Esophagus muscularis mucosa (tissue), 4 donors: ENCODE measurements around the gene RRBP1. TPM values are rescaled to one million over a fixed set of nuclear protein-coding genes. Genes with fewer than 3 reads are reported as not detected.

Experiments
- DNase-seq: peaks from one replicate; pipeline ENCODE4 v3.0.0-alpha.2; 2017; ENCODE audit errors: extremely low spot score
- H3K27ac ChIP-seq, 4 donors: fragments of 200-600 bp; sonication (generic); replicated peaks in 1 of 4; 1 replicate in 3 of 4; 2 replicates in 1 of 4; pipeline ENCODE4 v1.5.1; 2016 to 2019; ENCODE audit warnings: mild to moderate bottlenecking in 1 of 4
- H3K27me3 ChIP-seq, 4 donors: fragments of 200-600 bp; sonication (generic); one replicate each; pipeline versions ENCODE4 v1.5.1 to v1.6.0; 2016 to 2019
- H3K36me3 ChIP-seq, 4 donors: fragments of 200-600 bp; sonication (generic); one replicate each; pipeline ENCODE4 v1.5.1; 2016 to 2019
- H3K4me1 ChIP-seq, 4 donors: fragments of 200-600 bp; sonication (generic); one replicate each; pipeline ENCODE4 v1.5.1; 2016 to 2019
- H3K4me3 ChIP-seq, 4 donors: fragments of 200-600 bp; sonication (generic); 1 replicate in 2 of 4; 2 replicates in 2 of 4; pipeline ENCODE4 v1.5.1; 2016 to 2019; ENCODE audit warnings: mild to moderate bottlenecking in 4 of 4, moderate library complexity in 1 of 4
- H3K9me3 ChIP-seq, 4 donors: fragments of 200-600 bp; sonication (generic); 1 replicate in 3 of 4; 2 replicates in 1 of 4; pipeline ENCODE4 v1.5.1; 2016 to 2019
- CTCF ChIP-seq, 3 experiments: fragments of 200-600 bp in 2 of 3; fragments of 450-650 bp in 1 of 3; sonication (generic) in 2 of 3; IDR thresholded peaks; one replicate each; pipeline ENCODE4 v1.5.1; 2017 to 2019; ENCODE audit warnings: antibody characterized with exemption in 3 of 3, mild to moderate bottlenecking in 2 of 3, moderate library complexity in 1 of 3
- EP300 ChIP-seq: sonication (generic); formaldehyde crosslinking; IDR thresholded peaks from one replicate; pipeline ENCODE4 v1.6.1; 2017; ENCODE audit warnings: antibody characterized with exemption
- POLR2A ChIP-seq: fragments of 450-650 bp; IDR thresholded peaks from one replicate; pipeline ENCODE4 v1.6.1; 2017; ENCODE audit warnings: antibody characterized with exemption, moderate library complexity, mild to moderate bottlenecking, low read depth
- POLR2AphosphoS5 ChIP-seq, 2 donors: sonication (generic); formaldehyde crosslinking; IDR thresholded peaks; one replicate each; pipeline ENCODE4 v1.6.1; 2017; ENCODE audit warnings: antibody characterized with exemption in 2 of 2
- WGBS: methylation state at CpG from one replicate; pipeline ENCODE4 v1.1.5; 2018; 5-methylcytosine and 5-hydroxymethylcytosine counted together
- intact Hi-C: fragments of 100-400 bp; cut with DNase I; formaldehyde crosslinking; loops from one replicate; pipeline ENCODE4 v1.15.1; 2023
- total RNA-seq, 4 donors: library from RNA; depleted of rRNA; stranded (reverse); fragments of >200 nt; gene quantifications; one replicate each; pipeline versions ENCODE4 v1.1.0 to v1.2.1, GENCODE V29; 2016

RRBP1 gene
- total RNA-seq, 4 donors from 2014 or later = 61.5 to 86.6 (median 65.4) TPM

GRCh38 chr20:17622851-17623508 is 59.1 kb downstream of the RRBP1 start:
- DNase-seq = no peak
- intact Hi-C loops = loop anchor here (5.0 kb wide), 1 partner anchor 101 kb away; no protein-coding TSS in a partner anchor
- H3K4me1 ChIP-seq = peaks cover 0 to 20% (median 16%) of the 10 kb centered on the region in 4 donors
- H3K36me3 ChIP-seq = peaks cover 64 to 100% (median 96%) of the 10 kb centered on the region in 4 donors
- no peaks in the 10 kb centered on the region for H3K9me3 ChIP-seq
- H3K27me3 ChIP-seq = no peaks in the 10 kb centered on the region
- H3K4me3 ChIP-seq = no peak overlapping the region
- 100% methylated on average over 1 of the region's 9 CpGs for WGBS
- TF ChIP-seq EP300 (no peak), POLR2AphosphoS5 (IDR thresholded peaks at IDR 0.05) (no peak), POLR2A (no peak), CTCF (IDR thresholded peaks at IDR 0.05) (no peak)
- H3K27ac ChIP-seq = no peak overlapping the region

DNA sequence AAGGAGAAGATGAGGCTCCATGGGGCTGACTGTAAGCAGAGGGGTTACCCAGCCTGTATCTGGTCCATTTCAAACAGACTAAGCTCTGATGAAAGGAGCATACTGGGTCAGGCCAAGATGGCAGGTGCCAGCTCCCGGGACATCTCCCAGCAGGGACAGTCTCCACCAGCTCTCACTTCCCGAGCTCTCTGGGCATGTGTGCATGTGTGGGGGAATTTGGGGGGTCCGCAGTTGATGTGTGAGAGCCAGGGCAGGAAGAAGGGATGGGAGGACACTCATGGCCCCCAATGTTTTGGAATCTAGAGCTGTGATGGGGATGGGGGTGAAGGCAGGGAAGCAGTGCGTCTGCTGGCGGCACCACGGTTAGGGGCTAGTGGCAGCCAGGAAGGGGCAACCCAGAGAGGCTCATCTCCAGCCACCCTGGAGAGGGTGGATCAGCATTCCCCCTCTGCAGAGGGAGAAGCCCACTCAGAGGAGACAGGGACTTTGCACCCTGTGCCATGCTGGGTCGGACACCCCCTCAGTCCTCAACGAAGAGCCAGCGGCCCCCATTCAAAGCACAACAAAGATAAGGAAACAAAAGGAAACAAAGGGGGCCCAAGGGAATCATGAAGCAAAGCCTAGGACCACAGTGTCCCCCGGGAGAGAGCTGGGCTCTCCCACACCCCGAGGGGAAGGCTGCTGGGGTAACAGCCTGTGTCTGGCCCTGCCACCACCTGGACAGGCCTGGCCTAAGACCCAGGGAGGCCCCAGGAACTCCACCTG is 59.8 kb downstream of the RRBP1 start:
- 92% methylated on average over 11 of the region's 11 CpGs for WGBS
- Histone ChIP-seq H3K27ac (no peak overlapping the region), H3K9me3 (no peaks in the 10 kb centered on the region), H3K4me3 (no peak overlapping the region), H3K4me1 (peaks cover 0 to 20% (median 18%) of the 10 kb centered on the region in 4 donors), H3K36me3 (peaks cover 64 to 100% (median 93%) of the 10 kb centered on the region in 4 donors), H3K27me3 (no peaks in the 10 kb centered on the region)
- DNase-seq = no peak
- intact Hi-C loops = loop anchor here (5.0 kb wide), 1 partner anchor 100 kb away; no protein-coding TSS in a partner anchor
- TF ChIP-seq EP300 (no peak), POLR2AphosphoS5 (IDR thresholded peaks at IDR 0.05) (no peak), POLR2A (no peak), CTCF (IDR thresholded peaks at IDR 0.05) (no peak)

DNA sequence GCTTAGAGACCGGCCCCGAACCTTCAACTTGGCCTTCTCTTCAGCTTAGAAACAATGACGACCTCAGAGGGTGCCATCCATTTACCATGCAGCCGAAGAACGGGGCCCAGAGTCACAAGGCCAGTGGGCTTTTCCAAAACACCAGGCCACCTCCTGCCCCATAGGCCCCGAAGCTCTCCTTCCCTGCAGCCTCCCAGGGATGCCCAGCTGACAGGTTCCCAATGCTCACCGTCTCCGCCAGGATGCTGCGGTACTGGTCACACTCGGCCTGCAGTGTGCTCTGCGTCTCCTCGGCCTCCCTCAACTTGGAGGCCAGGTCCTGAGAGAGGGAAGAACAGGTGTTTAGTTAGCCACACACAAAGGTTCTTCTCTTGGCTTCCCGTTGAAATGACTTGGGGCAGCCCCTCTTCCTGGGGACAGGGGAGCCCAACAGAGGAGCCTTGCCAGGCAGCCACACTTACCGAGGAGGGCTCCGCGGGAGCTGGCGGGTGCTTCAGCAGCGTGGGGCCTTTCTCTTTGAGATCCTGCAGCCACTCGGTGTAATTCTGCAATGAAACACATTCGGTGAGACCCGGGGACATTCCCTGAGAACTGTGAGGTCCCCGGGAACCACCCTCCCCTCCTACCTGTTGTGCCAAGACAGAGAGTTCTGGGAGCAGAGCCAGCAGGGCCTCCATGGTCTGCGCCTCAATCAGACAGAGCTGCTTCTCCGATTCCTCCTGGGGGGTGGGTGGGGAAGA is 60.6 kb downstream of the RRBP1 start:
- DNase-seq = no peak
- peaks cover 0 to 20% (median 19%) of the 10 kb centered on the region in 4 donors for H3K4me1 ChIP-seq
- no peaks in the 10 kb centered on the region for H3K9me3 ChIP-seq
- H3K27ac ChIP-seq = no peak overlapping the region
- no peak for TF ChIP-seq EP300
- no peak for TF ChIP-seq POLR2A
- no peak for TF ChIP-seq CTCF (IDR thresholded peaks at IDR 0.05)
- no peak for TF ChIP-seq POLR2AphosphoS5 (IDR thresholded peaks at IDR 0.05)
- intact Hi-C loops = loop anchor here (5.0 kb wide), 1 partner anchor 99 kb away; no protein-coding TSS in a partner anchor
- peaks cover 64 to 100% (median 93%) of the 10 kb centered on the region in 4 donors for H3K36me3 ChIP-seq
- WGBS = 84% methylated on average over 18 of the region's 24 CpGs
- no peaks in the 10 kb centered on the region for H3K27me3 ChIP-seq
- no peak overlapping the region for H3K4me3 ChIP-seq

DNA sequence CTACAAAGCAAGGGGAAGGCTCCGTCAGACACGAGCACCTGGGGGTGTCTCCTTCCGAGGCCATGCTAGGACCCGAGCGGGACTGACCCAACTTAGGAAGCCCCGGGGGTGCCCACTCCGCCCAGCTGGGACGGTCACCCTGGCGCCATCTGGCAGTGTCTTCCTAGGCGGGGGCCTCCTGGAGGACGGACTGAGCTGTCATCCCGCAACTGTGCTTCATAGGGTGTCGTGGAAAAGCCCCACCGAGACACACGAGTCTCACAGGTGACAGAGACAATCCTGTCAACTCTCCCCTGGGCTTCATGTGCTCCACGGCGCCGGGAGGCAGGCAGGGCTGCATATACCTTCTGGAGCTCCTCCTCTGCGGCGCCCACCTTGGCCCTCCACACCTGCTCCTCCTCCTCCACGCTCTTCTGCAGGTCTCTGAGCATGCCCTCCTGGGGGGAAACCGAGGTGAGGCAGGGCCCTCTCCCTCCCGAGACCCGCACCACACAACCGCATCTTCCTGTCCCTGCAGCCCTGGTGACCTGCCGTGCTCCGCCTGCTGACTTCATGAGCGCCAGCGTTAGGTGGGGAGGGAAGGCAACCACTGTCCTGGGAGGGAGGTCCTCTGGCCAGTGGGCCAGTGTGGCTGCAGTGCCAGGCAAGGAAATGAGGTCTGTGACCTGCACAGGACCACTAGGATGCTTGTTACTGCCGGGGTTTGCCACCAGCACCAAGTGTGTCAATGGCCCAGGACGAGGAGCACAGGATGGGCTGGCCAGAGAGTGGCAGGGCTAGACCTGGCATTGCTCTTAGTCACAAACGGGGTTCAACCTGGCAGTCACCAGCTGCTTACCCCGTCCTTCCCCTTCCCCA is 61.4 kb downstream of the RRBP1 start:
- no peak for DNase-seq
- H3K27ac ChIP-seq = no peak overlapping the region
- peaks cover 59 to 100% (median 96%) of the 10 kb centered on the region in 4 donors for H3K36me3 ChIP-seq
- peaks cover 4 to 26% (median 24%) of the 10 kb centered on the region in 4 donors for H3K4me1 ChIP-seq
- intact Hi-C loops = loop anchor here (5.0 kb wide), 1 partner anchor 98 kb away; no protein-coding TSS in a partner anchor
- no peak overlapping the region for H3K4me3 ChIP-seq
- TF ChIP-seq POLR2A (no peak), POLR2AphosphoS5 (IDR thresholded peaks at IDR 0.05) (no peak), EP300 (no peak), CTCF (IDR thresholded peaks at IDR 0.05) (no peak)
- no peaks in the 10 kb centered on the region for H3K9me3 ChIP-seq
- 92% methylated on average over 16 of the region's 33 CpGs for WGBS
- no peaks in the 10 kb centered on the region for H3K27me3 ChIP-seq
